Suppressor macrophage treated with lipopolysaccharide for 4 hours (primary cell): Measurements from ENCODE around the gene KIAA1586.
"Not testable (repeated sequence)": the region's sequence is repeated elsewhere in the genome, so short reads cannot be mapped to it uniquely, and the experiment has no call there.

ENCODE experiments used
- DNase-seq: peaks from one replicate; pipeline ENCODE4 v3.0.0-alpha.2; 2020

The KIAA1586 gene

DNA sequence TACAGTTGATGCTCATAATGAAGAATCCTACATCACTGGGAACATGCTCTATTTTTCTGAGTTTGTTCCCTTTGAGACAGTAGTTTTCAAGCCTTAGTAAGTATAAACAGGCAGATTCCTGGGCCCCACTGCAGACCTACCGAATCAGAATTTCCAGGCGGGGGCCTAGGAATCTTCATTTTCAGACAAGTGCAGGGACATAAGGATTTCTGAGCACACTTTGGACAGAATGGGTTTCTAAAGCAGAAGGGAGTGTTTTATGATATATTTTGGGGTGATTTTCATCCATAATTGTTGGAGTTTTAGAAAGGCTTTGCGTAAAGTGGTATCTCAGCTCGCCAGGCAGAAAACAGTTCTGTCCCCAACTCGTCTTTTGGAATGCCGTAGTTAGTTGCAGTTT is 1.4 kb downstream of the KIAA1586 start:
- not testable (repeated sequence) for DNase-seq

DNA sequence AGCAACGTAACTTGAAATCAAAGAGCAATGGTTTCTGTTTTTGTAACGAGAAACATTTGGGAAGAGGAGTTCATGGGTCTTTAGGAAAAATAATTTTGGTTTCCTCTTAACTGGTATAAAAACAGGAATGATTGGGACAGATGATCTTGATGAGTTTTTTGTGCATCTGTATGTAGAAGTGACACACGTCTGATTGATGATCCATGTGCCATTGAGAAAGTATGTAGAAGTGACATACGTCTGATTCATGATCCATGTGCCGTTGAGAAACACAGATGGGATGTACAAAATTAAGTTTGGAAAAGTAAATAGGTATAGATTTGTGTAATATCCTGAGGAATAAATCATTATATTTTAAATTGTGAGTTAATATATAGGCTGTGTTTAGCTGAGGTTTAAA is 2.1 kb downstream of the KIAA1586 start:
- peak; percentile 2 for DNase-seq

DNA sequence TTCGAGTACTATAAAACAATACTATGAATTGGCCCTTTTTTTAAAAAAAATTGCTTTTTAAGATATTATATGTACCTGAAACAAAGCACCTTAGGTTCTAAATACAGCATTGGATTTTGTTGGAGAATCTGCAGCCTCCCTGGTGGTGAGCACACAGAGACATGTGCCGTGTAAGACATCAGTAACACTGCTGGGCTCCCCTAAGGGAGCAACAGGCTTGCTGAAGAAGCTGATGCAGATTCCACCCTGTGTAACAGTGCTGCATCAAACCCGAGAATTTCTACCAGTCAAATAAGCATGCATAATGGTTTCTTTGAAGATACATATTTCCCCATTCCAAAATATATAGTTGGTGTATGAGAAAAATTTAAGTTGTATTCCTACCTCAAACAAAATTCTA is 17.4 kb downstream of the KIAA1586 start:
- no peak for DNase-seq

GRCh38 chr6:57064809-57065208 is 18.3 kb downstream of the KIAA1586 start:
- DNase-seq: no peak

- DNase-seq: no peak
Observed at GRCh38 chr6:57068061-57068460, 21.6 kb downstream of the KIAA1586 start.

GRCh38 chr6:57069228-57069627 is 22.7 kb downstream of the KIAA1586 start:
- no peak for DNase-seq

DNA sequence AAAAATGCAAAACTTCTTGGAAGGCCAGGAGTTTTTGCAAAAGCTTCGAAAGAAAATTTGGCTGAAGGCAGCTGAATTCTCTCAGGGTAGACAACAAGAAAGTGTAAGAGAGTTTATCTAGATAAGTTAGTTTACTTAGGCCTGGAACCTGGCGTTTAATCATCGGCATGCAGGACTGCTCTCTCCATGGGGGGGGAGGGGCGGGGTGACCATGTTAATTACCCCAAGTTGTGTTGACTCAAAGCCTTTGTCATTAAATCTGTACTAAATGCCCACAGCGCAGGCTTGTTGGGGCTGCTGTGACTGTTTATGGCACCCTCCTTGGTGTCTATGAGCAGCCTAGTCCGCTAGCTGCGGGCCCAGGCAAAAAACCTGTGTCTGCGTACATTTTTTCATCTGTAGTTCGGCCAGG is 23.4 kb downstream of the KIAA1586 start:
- no peak for DNase-seq

GRCh38 chr6:57072108-57072507 is 25.6 kb downstream of the KIAA1586 start:
- no peak for DNase-seq

- no peak for DNase-seq
Observed at GRCh38 chr6:57074383-57074782, 27.9 kb downstream of the KIAA1586 start.

- DNase-seq: no peak
Observed at GRCh38 chr6:57075092-57075491, 28.6 kb downstream of the KIAA1586 start.

DNA sequence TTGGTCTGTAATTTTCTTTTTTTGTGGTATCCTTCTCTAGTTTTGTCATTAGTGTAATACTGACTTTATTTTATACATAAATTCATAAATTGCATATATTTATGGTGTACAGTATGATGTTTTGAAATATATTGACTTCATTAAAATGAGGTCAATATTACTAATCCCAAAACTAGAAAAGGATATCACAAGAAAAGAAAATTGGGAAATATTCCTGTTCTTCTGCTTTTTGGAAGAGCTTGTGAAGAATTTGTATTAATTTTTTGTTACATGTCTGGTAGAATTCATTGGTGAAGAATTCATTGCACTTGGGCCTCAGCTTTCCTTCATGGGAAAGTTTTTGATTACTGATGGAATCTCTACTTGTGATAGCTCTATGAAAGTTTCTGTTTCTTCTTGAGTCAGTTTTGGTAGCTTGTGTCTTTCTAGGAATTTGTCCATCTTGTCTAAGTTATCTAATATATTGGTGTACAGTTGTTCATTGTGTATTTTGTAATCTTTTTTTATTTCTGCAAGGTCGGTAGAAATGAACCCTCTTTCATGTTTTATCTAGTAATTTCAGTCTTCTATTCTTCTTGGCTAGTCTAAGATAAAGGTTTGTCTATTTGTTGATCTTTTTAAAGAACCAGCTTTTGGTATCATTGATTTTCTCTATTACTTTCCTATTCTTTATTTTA is 32.2 kb downstream of the KIAA1586 start:
- DNase-seq: peak; percentile 33

GRCh38 chr6:57085471-57085870 is 39.0 kb downstream of the KIAA1586 start:
- DNase-seq: peak; percentile 48

DNA sequence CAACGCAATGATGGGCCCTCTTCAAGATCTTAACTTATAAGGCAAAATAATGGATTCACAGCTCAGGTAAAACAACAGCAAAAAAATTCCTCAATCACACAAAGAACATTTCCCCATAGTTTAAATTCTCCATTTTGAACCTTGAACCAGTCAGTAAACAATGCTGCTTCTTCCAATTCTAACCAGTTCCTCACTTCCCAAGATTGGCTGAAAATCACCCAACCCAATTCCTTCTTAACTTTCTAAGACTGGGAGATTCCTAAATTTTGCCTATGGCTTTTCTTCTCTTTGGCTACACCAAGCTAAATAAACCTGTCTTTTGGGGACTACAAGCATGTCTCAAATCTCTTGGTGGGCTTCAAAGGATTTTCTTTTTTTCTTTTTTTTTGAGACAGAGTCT is 40.4 kb downstream of the KIAA1586 start:
- DNase-seq: no peak

- no peak for DNase-seq
Observed at GRCh38 chr6:57087916-57088315, 41.4 kb downstream of the KIAA1586 start.

- DNase-seq: no peak
Observed at GRCh38 chr6:57089265-57089664, 42.8 kb downstream of the KIAA1586 start.

- peak; percentile 98 for DNase-seq
Observed at GRCh38 chr6:57089687-57090457, 43.4 kb downstream of the KIAA1586 start, which contains the start of gene ZNF451. ZNF451 (plus strand) TSS chr6:57090188; CDS start chr6:57090254, 66 bp downstream.

GRCh38 chr6:57090458-57091067 is 44.1 kb downstream of the KIAA1586 start:
- DNase-seq: not testable (repeated sequence)

DNA sequence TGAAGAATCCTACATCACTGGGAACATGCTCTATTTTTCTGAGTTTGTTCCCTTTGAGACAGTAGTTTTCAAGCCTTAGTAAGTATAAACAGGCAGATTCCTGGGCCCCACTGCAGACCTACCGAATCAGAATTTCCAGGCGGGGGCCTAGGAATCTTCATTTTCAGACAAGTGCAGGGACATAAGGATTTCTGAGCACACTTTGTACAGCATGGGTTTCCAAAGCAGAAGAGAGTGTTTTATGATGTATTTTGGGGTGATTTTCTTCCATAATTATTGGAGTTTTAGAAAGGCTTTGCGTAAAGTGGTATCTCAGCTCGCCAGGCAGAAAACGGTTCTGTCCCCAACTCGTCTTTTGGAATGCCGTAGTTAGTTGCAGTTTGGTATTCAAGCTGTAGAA is 44.9 kb downstream of the KIAA1586 start:
- DNase-seq: not testable (repeated sequence)

GRCh38 chr6:57094689-57095088 is 48.2 kb downstream of the KIAA1586 start:
- DNase-seq: no peak

- DNase-seq: no peak
Observed at GRCh38 chr6:57097596-57097995, 51.1 kb downstream of the KIAA1586 start.

- DNase-seq: no peak
Observed at GRCh38 chr6:57102976-57103375, 56.5 kb downstream of the KIAA1586 start.

- peak; percentile 45 for DNase-seq
Observed at GRCh38 chr6:57104336-57104735, 57.8 kb downstream of the KIAA1586 start.
